ENCODE data around the gene DMD. TPM values are rescaled to one million over a fixed set of nuclear protein-coding genes. Genes with fewer than 3 reads are reported as not detected.

DMD gene
- total and polyA plus RNA-seq, 2 of the 8 experiments (the other 6 are each of a cell fraction or from before 2014, with no cell fraction given) = 4.8 to 7.4 TPM

DNA sequence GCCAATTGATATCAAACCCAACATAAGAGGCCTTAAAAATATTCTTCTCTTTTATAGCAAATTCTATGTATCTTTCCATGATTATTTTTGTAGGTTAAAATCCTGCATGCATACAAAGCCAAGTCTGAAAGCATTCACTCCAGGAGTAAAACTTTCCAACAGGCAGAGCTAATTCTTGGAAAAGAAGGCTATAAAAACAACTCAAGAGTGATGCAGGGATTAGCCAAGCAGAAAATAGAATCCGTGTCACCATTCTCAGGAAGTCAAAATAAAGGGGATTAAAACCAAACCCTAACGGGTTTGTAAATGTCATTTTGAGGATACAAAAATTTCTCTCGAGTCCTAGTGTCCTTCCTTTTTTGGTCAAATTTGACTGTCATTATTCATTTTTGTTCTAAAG, 412.4 kb downstream of the DMD start:
- no peak overlapping the region for H3K56ac ChIP-seq (replicated peaks; ENCODE audit: insufficient read length, low read depth, low read length)
- no peak overlapping the region for H2BK5ac ChIP-seq (ENCODE audit: low read depth, low read length)
- no peaks in the 10 kb centered on the region for H3K27me3 ChIP-seq (replicated peaks in 1 of 4; ENCODE audit: control insufficient read depth in 3 of 4, extremely low read depth in 1 of 4, insufficient read depth in 3 of 4, low read length in 3 of 4)
- H2BK20ac ChIP-seq (ENCODE audit: low read length) = no peak overlapping the region
- H3K14ac ChIP-seq (ENCODE audit: insufficient read length) = no peak overlapping the region
- H2AFZ ChIP-seq (ENCODE audit: low read length) = no peak overlapping the region
- no peak overlapping the region for H3K4me2 ChIP-seq (ENCODE audit: insufficient read depth in 1 of 2, low read depth in 2 of 2, low read length in 2 of 2)
- ChIA-PET POLR2A (ENCODE audit: partially characterized antibody) (no interaction called here), CTCF (ENCODE audit: partially characterized antibody) (no interaction called here)
- H4K8ac ChIP-seq (ENCODE audit: extremely low read depth, insufficient read depth, low read length) = no peak overlapping the region
- no peaks in the 10 kb centered on the region for H3K79me1 ChIP-seq (ENCODE audit: low read depth, low read length)
- peak; percentile 19 for FAIRE-seq
- H2BK12ac ChIP-seq (ENCODE audit: low read depth, low read length) = no peak overlapping the region
- H3K4me1 ChIP-seq (replicated peaks in 1 of 4; ENCODE audit: control insufficient read depth in 3 of 4, insufficient read depth in 4 of 4, low read length in 3 of 4) = no peaks in the 10 kb centered on the region
- no peaks in the 10 kb centered on the region for H4K20me1 ChIP-seq (replicated peaks in 1 of 2; ENCODE audit: control insufficient read depth in 1 of 2, insufficient read depth in 2 of 2, low read length in 2 of 2)
- H2BK120ac ChIP-seq (replicated peaks; ENCODE audit: low read depth, low read length) = no peak overlapping the region
- H3K4me3 ChIP-seq (ENCODE audit: extremely low read depth in 1 of 4, insufficient read depth in 2 of 4, low read depth in 3 of 4, low read length in 4 of 4) = no peak overlapping the region
- H3K79me2 ChIP-seq (ENCODE audit: control insufficient read depth in 1 of 2, insufficient read depth in 2 of 2, low read length in 2 of 2) = no peaks in the 10 kb centered on the region
- H3K36me3 ChIP-seq (ENCODE audit: control insufficient read depth in 2 of 4, insufficient read depth in 4 of 4, low read length in 3 of 4) = no peaks in the 10 kb centered on the region
- no peak overlapping the region for H3K9ac ChIP-seq (replicated peaks in 1 of 4; ENCODE audit: extremely low read depth in 1 of 4, low read depth in 3 of 4, low read length in 3 of 4)
- no peak overlapping the region for H3K23ac ChIP-seq (ENCODE audit: insufficient read length)
- no peak overlapping the region for H3K4ac ChIP-seq (replicated peaks; ENCODE audit: insufficient read length, low read depth, low read length)
- H2BK15ac ChIP-seq (ENCODE audit: low read length) = no peak overlapping the region
- no peaks in the 10 kb centered on the region for H3K23me2 ChIP-seq (ENCODE audit: low read depth, low read length)
- H2AK5ac ChIP-seq (ENCODE audit: low read depth, low read length) = no peak overlapping the region
- no peak overlapping the region for H3K18ac ChIP-seq (ENCODE audit: extremely low read depth, low read length)
- peaks cover 0 to 1% of the 10 kb centered on the region in 2 experiments; a peak in 1 of 4 replicates for H3K9me3 ChIP-seq (ENCODE audit: insufficient read depth in 2 of 2, low read depth in 1 of 2, low read length in 1 of 2)
- 68% methylated on average over 3 of the region's 3 CpGs; no CpG with 5 or more reads in 1 of the 2 experiments for WGBS, 2 experiments (ENCODE audit: extremely low coverage in 1 of 2, insufficient coverage in 1 of 2, insufficient read length in 1 of 2, insufficient replicate concordance in 2 of 2, low coverage in 1 of 2, low lambda C conversion rate in 2 of 2, missing lambda C conversion rate in 1 of 2)
- H4K91ac ChIP-seq (replicated peaks; ENCODE audit: insufficient read length, low read length) = no peak overlapping the region
- no peak overlapping the region for H3K27ac ChIP-seq (ENCODE audit: low read depth, low read length)
- H4K5ac ChIP-seq (ENCODE audit: insufficient read length, low read depth, low read length) = no peak overlapping the region
- DNase-seq (ENCODE audit: low read depth in 1 of 2, low spot score in 2 of 2) = no peak
- TF ChIP-seq SP2 (IDR thresholded peaks at IDR 0.05; ENCODE audit: low read length) (no peak), SAP30 (IDR thresholded peaks at IDR 0.05; ENCODE audit: insufficient read depth, insufficient replicate concordance, low read length) (no peak), RNF2 (IDR thresholded peaks at IDR 0.05; ENCODE audit: borderline replicate concordance, low read depth, low read length, missing control alignments, poor library complexity, severe bottlenecking) (no peak), ZNF274 (IDR thresholded peaks at IDR 0.05; ENCODE audit: borderline replicate concordance, extremely low read depth, low read length) (no peak)

All from H1 (cell line).